Measurements from ENCODE around the gene OSBPL5.
"Not testable (repeated sequence)": the region's sequence is repeated elsewhere in the genome, so short reads cannot be mapped to it uniquely, and the experiment has no call there.

Gene OSBPL5

DNA sequence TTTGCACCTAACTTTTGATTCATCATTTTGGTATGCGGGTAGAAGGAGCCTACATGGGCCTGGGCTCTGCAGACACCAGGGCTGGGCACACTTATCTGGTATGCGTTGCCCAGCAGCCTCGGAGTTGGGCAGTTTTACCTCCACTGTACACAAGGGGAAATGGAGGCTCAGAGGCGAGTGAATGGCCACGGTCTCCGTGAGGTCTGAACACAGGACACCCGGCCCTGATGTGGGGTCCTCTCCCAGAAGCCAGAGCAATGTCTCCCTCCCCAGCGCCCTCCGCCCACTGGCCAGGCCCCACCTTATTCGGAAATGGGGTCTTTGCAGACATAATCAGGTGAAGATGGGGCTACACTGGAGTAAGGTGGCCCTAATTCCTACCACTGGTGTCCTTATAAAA is 43.7 kb downstream of the OSBPL5 start:
- DNase-seq = no peak

- DNase-seq = no peak
Observed at GRCh38 chr11:3120071-3120792, 44.9 kb downstream of the OSBPL5 start.

DNA sequence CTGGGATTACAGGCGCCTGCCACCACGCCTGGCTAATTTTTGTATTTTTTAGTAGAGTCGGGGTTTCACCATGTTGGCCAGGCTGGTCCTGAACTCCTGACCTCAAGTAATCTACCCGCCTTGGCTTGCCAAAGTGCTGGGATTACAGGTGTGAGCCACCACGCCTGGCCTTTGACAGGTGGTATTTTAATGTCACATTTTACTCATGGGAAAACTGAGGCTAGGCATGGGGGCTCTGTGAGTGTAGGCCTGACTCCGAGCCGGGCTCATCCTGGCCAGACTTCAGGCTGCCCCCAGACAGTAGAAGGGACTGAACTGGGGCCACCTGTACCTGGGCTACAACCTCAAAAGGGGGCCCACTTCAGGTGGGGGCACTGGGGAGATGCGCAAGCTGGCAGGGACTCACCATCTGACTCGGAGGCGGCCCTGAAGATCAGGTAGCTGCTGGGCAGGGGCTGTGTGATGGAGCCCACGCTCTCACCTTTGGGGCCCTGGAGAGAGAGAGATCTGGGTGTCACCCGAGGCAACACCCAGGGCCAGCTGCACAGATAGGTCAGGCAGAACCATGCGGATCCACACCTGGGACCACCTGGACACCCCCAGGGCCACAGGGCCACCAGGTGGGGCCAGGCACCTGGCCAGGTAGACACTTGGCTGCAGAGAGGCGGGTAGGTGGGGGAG is 45.8 kb downstream of the OSBPL5 start:
- no peak for DNase-seq

- no peak for DNase-seq
Observed at GRCh38 chr11:3115321-3115720, 49.8 kb downstream of the OSBPL5 start.

DNA sequence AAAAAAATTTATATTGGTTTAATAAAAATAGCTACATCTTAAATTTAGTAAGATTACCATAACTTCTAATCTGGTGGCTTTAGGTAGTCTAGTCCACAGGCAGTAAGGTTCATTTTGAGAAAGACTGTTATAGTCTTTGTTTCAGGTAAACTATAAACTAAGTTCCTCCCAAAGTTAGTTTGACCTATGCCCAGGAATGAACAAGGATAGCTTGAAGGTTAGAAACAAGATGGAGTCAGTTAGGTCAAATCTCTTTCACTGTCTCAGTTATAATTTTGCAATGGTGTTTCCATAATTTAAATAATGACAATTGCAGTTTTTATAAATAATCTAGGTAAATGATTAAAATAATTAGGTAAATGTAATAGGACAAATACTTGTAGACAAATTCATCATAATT is 51.4 kb downstream of the OSBPL5 start:
- not testable (repeated sequence) for DNase-seq

DNA sequence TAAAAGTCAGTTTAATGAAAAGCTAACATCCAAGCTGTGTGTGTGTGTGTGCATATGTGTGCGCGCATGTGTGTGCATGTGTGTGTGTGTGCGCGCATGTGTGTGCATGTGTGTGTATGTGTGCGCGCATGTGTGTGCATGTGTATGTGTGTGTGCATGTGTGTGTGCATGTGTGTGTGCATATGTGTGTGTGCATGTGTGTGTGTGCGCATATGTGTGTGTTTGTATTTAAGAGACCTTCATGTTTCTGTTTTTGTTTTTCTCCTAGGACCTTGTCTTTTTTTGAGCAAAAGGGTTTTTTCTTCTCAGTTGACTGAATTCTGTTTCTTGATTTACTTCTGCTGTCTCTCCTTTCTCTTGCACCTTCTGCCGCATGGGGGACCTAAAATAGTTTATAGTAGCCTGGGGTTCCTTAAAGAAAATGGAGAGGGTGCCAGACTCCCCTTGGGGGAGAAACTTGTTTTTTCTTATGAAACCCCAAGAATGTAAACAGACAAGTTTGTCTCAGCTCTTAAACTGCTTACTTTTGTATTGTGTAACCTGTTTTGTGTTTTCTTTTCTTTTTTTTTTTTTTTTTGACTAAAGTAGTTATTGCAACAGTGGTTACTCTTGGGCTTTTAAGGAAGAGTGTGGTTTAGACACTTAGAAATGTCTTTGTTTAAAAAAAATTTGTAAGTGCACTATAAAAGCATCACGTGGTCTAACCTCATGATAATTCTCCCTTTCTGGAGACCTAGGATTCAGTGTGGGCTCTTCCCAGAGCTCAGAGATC is 53.0 kb downstream of the OSBPL5 start:
- DNase-seq = no peak

DNA sequence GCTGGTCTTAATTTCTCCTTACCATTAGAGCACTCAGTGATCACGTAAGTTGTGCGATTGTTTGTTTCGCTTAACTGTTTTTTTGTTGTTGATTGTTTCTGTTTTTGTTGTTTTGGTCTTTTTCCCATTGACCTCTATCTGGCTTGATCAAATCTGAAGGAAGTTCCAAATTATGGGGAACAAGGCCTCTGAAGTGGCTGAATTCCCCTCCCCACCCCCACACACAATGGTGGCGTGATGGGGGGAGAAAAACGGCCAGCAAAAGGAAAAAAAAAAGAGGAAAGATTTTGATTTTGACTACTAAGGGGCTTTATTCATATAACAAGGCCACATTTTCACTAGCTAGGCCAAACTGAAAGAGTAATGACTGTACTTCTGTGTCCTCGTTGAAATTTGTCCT is 53.6 kb downstream of the OSBPL5 start:
- no peak for DNase-seq

- peak; percentile 24 for DNase-seq
Observed at GRCh38 chr11:3109921-3110706, 55.0 kb downstream of the OSBPL5 start.

DNA sequence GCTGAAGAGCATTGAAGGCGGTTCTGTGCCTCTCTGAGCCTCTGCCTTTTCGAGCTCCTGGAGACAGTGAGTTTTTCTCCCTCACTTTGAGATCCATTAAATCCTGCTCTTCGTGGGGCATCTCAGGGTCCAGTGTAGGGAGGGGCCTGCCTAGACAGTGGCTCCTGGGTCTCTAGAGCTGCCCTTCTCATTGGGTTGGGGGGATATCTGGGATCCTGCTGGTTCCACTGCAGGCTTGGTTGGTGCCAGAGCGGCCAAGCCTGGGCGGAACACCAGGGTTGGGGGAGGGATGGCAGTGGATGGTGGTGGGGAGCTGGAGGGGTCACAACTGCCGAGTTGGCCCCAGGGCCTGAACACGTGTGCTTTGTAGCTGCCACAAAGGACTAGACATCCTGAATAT is 55.7 kb downstream of the OSBPL5 start:
- no peak for DNase-seq

GRCh38 chr11:3108183-3108721 is 56.9 kb downstream of the OSBPL5 start:
- no peak for DNase-seq

DNA sequence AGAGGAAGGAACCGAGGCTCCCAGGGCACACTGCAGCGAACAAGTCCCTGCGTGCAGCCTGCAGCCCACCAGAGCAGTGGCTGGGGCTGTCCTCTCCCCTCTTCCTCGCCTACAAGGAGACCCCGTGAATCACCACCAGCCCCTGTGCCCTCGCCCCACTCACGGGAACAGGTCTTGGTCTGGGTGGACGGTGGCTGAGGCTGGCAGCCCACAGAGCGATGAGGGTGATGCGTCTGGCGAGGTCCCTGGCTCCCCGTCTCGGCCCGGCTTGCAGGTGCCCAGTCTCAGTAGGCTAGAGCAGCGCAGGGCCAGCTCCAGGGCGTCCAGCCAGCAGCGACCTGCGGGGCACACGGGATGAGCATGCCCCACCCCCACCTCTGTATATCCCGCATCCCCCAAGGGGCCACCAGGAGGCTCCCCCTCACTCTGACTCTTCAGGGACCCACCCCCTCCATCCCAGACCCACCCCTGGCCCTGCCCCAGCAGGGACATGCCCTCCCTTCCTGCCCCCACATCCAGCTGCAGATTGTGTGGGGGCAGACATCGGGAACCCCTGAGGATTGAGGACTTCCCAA is 57.4 kb downstream of the OSBPL5 start:
- no peak for DNase-seq

DNA sequence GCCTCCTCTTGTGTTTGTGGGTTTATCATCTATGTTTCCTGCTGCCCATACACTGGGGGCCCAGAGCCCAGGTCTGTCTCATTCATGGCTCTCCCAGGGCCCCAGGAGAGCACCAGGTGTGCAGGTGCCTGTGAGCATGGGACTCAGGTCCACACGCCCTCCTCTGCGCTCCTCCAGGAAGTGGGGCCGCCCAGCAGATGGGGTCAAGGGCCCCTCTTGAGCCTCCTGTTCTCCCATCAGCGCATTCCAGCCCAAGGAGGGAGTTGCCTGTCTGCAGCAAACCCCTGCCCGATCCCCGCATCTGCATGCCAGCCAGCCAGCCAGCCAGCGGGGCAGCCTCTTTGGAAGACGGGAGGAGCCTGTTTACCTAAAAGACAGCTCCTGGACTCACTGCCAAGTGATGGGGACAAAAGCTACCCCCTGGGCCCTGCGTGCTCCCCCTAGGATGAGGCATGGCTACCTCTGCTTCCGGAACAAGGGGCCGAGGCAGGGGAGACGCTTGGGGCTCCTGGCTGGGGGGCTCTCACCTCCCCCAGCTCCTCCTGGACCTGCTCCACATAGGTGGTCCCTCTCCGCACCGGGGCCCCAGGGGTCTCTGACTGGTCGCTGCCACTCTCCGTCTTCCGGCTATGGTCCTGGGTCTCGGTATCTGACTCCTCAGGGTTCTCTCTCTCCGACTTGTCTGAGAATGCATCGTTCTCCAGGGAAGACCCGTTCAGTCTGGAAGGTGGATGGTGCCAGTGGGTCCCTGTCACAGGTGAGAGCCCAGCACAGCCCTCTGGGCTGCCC is 58.2 kb downstream of the OSBPL5 start:
- no peak for DNase-seq

GRCh38 chr11:3105791-3106735 is 59.0 kb downstream of the OSBPL5 start:
- DNase-seq = no peak

- no peak for DNase-seq
Observed at GRCh38 chr11:3104961-3105790, 59.9 kb downstream of the OSBPL5 start.

DNA sequence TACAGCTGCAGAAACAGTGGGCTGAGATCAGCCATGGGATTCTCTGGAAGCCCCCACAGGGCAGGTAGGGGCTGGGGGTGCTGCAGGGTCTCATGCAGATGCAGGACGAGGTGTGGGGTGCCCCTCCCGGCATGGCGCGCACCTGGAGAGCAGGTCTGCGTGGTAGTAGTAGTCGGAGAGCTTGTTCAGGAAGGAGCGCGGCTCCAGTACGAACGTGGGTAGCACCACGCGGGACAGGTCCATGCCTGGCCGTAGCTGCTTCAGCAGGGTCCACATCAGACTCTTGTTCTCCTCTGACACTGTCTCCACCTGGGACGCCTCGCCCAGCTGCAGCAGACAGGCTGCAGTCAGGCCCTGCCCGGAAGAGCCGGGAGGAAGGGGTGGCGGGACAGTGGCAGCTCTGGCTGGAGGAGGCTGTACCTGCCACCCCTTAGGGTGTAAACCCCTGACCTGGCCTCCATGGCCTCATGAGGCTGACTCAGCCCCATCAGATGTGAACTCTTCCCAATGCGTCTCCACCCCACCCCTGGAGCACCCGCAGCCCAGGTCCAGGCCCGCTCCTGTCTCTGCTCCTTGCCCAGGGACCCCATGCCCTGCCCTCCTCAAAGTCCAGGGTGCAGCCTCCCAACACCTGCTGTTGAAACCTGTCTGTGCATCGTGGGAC is 60.9 kb downstream of the OSBPL5 start:
- DNase-seq = no peak

GRCh38 chr11:3103076-3103475 is 62.0 kb downstream of the OSBPL5 start:
- DNase-seq = no peak

- no peak for DNase-seq
Observed at GRCh38 chr11:3102641-3102921, 62.5 kb downstream of the OSBPL5 start.

DNA sequence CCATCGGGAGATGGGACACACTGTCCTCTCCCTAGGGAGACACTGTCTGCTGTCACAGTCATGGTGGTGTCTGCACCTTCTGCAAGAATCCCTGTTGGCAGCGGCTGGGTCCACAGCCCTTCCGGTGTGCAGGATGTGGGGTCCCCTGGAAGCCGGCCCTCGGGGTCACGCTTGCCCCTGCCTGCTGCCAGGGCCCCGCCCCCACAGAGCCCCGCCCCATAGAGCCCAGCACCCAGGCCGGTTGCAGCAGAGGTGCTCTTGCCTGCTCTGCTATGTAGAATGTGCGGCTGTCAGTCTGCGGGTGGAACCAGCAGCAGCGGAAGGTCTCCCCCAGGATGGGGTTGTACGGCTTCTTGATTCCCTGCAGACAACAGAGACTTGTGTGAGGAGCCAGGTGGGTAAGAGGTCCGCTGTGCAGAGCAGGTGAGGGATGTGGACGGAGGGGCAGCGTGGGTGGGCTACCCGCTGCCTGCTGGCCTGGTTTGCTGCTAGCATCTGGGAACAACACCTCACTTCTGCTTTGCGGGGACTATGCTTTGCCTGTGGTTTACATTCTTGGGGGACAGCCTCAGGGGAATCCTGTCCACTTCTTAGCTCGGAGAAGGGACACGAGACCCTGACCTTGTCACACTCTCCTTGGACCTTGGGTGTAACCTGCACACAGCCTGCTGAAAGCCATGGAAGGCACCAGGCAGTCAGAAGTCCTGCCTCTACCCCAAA is 63.0 kb downstream of the OSBPL5 start:
- DNase-seq = no peak

Data from activated naive CD4-positive, alpha-beta T cell treated with anti-CD3 and anti-CD28 coated beads, Interleukin-2, amount 50 U/mL, for 16 hours (primary cell).